Panc1 (cell line): ENCODE data around the gene ITGBL1. TPM values are rescaled to one million over a fixed set of nuclear protein-coding genes. Genes with fewer than 3 reads are reported as not detected.

Source experiments
- ATAC-seq: fragments of 200-7000 bp; cut with Tn5 transposase; 2 replicates; pipeline ENCODE4 v1.9.1; 2020; ENCODE audit warnings: mild to moderate bottlenecking, moderate library complexity
- BruUV-seq: library from RNA; stranded (reverse); fragments of 400-500 nt; replicated peaks from 2 replicates; lab custom pipeline; 2021; lab: Mats Ljungman, UMichigan
- CTCF ChIA-PET: fragments of 300-600 bp; sonication (Branson Sonifier 250); formaldehyde crosslinking; loops from one replicate; lab custom pipeline; 2022; ENCODE audit warnings: antibody characterized with exemption; lab: Charles Lee
- POLR2A ChIA-PET: fragments of 300-600 bp; sonication (Branson Sonifier 250); formaldehyde crosslinking; loops from one replicate; lab custom pipeline; 2022; ENCODE audit warnings: antibody characterized with exemption; lab: Charles Lee
- DNase-seq: peaks from one replicate; pipeline ENCODE4 v3.0.0-alpha.2; 2010; ENCODE audit warnings: low read depth, low spot score
- H3K27ac ChIP-seq: 2 replicates; pipeline ENCODE4 v1.5.1; 2011; ENCODE audit warnings: mild to moderate bottlenecking, low read length, inconsistent platforms
- H3K27me3 ChIP-seq: fragments of 200-500 bp; sonication (Bioruptor generic); 2 replicates; pipeline ENCODE4 v1.6.0; 2014; ENCODE audit warnings: low read length, inconsistent platforms; ENCODE audit not compliant: control insufficient read depth, insufficient read depth
- H3K36me3 ChIP-seq: fragments of 200-500 bp; sonication (Bioruptor generic); 2 replicates; pipeline ENCODE4 v1.5.1; 2014; ENCODE audit warnings: inconsistent platforms, mild to moderate bottlenecking, low read length, moderate library complexity; ENCODE audit not compliant: control insufficient read depth, insufficient read depth
- H3K4me1 ChIP-seq: 2 replicates; pipeline ENCODE4 v1.5.1; 2011; ENCODE audit warnings: inconsistent platforms, mild to moderate bottlenecking, low read length, moderate library complexity; ENCODE audit not compliant: control insufficient read depth, insufficient read depth
- H3K4me3 ChIP-seq, 2 experiments: 2 replicates each; pipeline ENCODE4 v1.5.1; 2011 to 2012; ENCODE audit warnings: low read depth in 2 of 2, low read length in 2 of 2, mild to moderate bottlenecking in 2 of 2, inconsistent platforms in 1 of 2, moderate library complexity in 1 of 2
- H3K9me3 ChIP-seq: fragments of 200-500 bp; sonication (Bioruptor generic); 2 replicates; pipeline ENCODE4 v1.5.1; 2014; ENCODE audit warnings: low read depth, mild to moderate bottlenecking, inconsistent platforms, low read length, moderate library complexity; ENCODE audit not compliant: control insufficient read depth, insufficient read depth
- CTCF ChIP-seq: fragments of 450-650 bp; IDR thresholded peaks from 2 replicates; pipeline ENCODE4 v1.5.1; 2017; ENCODE audit warnings: mild to moderate bottlenecking
- POLR2AphosphoS5 ChIP-seq: IDR thresholded peaks from 2 replicates; pipeline ENCODE4 v1.6.1; 2012; ENCODE audit warnings: mild to moderate bottlenecking, low read depth, low read length, moderate library complexity
- REST ChIP-seq, 2 experiments: IDR thresholded peaks; 2 replicates each; pipeline ENCODE4 v1.6.1; 2011 to 2012; ENCODE audit warnings: low read depth in 2 of 2, control low read depth in 1 of 2, low read length in 1 of 2, mild to moderate bottlenecking in 1 of 2, moderate library complexity in 1 of 2; ENCODE audit not compliant: insufficient read depth in 1 of 2
- SIN3A ChIP-seq: IDR thresholded peaks from 2 replicates; pipeline ENCODE4 v1.6.1; 2012; ENCODE audit warnings: low read depth, mild to moderate bottlenecking, low read length, moderate library complexity, borderline replicate concordance; ENCODE audit not compliant: insufficient read depth
- TCF7L2 ChIP-seq: IDR thresholded peaks from 2 replicates; pipeline ENCODE4 v1.6.1; 2011; ENCODE audit warnings: mild to moderate bottlenecking, low read depth, low read length, inconsistent platforms
- in situ Hi-C: cut with HindIII; loops from 2 replicates; pipeline ENCODE4 v1.10.0; 2016; ENCODE audit warnings: low sequenced_read_pairs, low pct_unique_long_range_greater_than_20kb
- intact Hi-C: fragments of 100-400 bp; cut with micrococcal nuclease; formaldehyde crosslinking; loops from one replicate; pipeline ENCODE4 v1.10.0; 2022; ENCODE audit not compliant: unreplicated experiment
- total RNA-seq: library from RNA; stranded (reverse); gene quantifications from one replicate; pipeline ENCODE4 v1.2.1, GENCODE V29; 2021; ENCODE audit not compliant: unreplicated experiment

The ITGBL1 gene
- total RNA-seq, 1 experiment from 2014 or later: 14.3 TPM

- H3K9me3 ChIP-seq: no peaks in the 10 kb centered on the region
- POLR2A ChIA-PET: no interaction called here
- in situ Hi-C loops (no loop called here), intact Hi-C loops (no loop called here)
- H3K27me3 ChIP-seq: no peaks in the 10 kb centered on the region
- no peak overlapping the region for H3K4me3 ChIP-seq
- no peak for DNase-seq
- no peaks in the 10 kb centered on the region for H3K4me1 ChIP-seq
- BruUV-seq: no TSS peak
- CTCF ChIA-PET: no interaction called here
- no peak for TF ChIP-seq CTCF
- no peak for TF ChIP-seq TCF7L2
- no peak for TF ChIP-seq POLR2AphosphoS5
- no peak for TF ChIP-seq REST (IDR thresholded peaks at IDR 0.05; ENCODE audit: insufficient read depth in 1 of 2, low read depth in 2 of 2, low read length in 1 of 2)
- no peak for TF ChIP-seq SIN3A
- ATAC-seq: no peak
- no peaks in the 10 kb centered on the region for H3K36me3 ChIP-seq
- no peak overlapping the region for H3K27ac ChIP-seq
Measured at GRCh38 chr13:101554420-101555125, 102.1 kb downstream of the ITGBL1 start.

GRCh38 chr13:101555610-101556009 is 103.1 kb downstream of the ITGBL1 start:
- Histone ChIP-seq H3K27me3 (no peaks in the 10 kb centered on the region), H3K4me3 (no peak overlapping the region), H3K9me3 (no peaks in the 10 kb centered on the region), H3K4me1 (no peaks in the 10 kb centered on the region), H3K27ac (no peak overlapping the region), H3K36me3 (no peaks in the 10 kb centered on the region)
- CTCF ChIA-PET: no interaction called here
- POLR2A ChIA-PET: no interaction called here
- ATAC-seq (no peak), DNase-seq (no peak)
- no TSS peak for BruUV-seq
- TF ChIP-seq POLR2AphosphoS5: no peak
- no peak for TF ChIP-seq SIN3A
- TF ChIP-seq CTCF: no peak
- no peak for TF ChIP-seq TCF7L2
- no peak for TF ChIP-seq REST (IDR thresholded peaks at IDR 0.05; ENCODE audit: insufficient read depth in 1 of 2, low read depth in 2 of 2, low read length in 1 of 2)
- in situ Hi-C loops: no loop called here
- intact Hi-C loops: no loop called here
